GM12878 (cell line): ENCODE data around the gene SCLT1. TPM values are rescaled to one million over a fixed set of nuclear protein-coding genes. Genes with fewer than 3 reads are reported as not detected.

Source experiments
- ATAC-seq: fragments of 200-7000 bp; cut with Tn5 transposase; 3 replicates; pipeline ENCODE4 v1.9.1; 2020; ENCODE audit warnings: mild to moderate bottlenecking, moderate library complexity
- BruUV-seq: library from RNA; stranded (reverse); fragments of 400-500 nt; replicated peaks from 2 replicates; lab custom pipeline; 2021; lab: Mats Ljungman, UMichigan
- CTCF ChIA-PET: fragments of 300-600 bp; sonication (Branson Sonifier 250); formaldehyde crosslinking; extraction: SDS; loops from one replicate; lab custom pipeline; 2021; ENCODE audit warnings: inconsistent platforms; lab: Yijun Ruan, JAX
- POLR2A ChIA-PET: fragments of 350-600 bp; formaldehyde crosslinking; extraction: SDS; loops from one replicate; lab custom pipeline; 2021; ENCODE audit warnings: inconsistent platforms; lab: Charles Lee
- RAD21 ChIA-PET: fragments of 300-600 bp; sonication (Branson Sonifier 250); formaldehyde crosslinking; loops from one replicate; lab custom pipeline; 2023; ENCODE audit warnings: antibody characterized with exemption; ENCODE audit not compliant: unreplicated experiment; lab: Charles Lee
- SMC1A ChIA-PET: fragments of 300-600 bp; sonication (Branson Sonifier 250); formaldehyde crosslinking; loops from one replicate; lab custom pipeline; 2023; ENCODE audit not compliant: unreplicated experiment, uncharacterized antibody; lab: Charles Lee
- DNase-seq: peaks from one replicate; pipeline ENCODE4 v3.0.0-alpha.2; 2011; ENCODE audit warnings: low read depth, low spot score
- FAIRE-seq: peaks from 3 replicates; lab custom pipeline; 2011; peaks lifted over from hg19 to GRCh38; lab: Jason Lieb, UNC
- H2AFZ ChIP-seq: 2 replicates; pipeline ENCODE4 v1.6.0; 2011; ENCODE audit warnings: low read depth, low read length, control low read depth; ENCODE audit not compliant: control insufficient read depth
- H3K27ac ChIP-seq: 2 replicates; pipeline ENCODE4 v1.5.1; 2011; ENCODE audit warnings: control low read depth; ENCODE audit not compliant: control insufficient read depth, insufficient read depth
- H3K27me3 ChIP-seq, 2 experiments: replicated peaks in 1 of 2; 2 replicates each; pipeline versions ENCODE4 v1.6.0 to v1.6.1; 2011; ENCODE audit warnings: low read length in 1 of 2; ENCODE audit not compliant: control insufficient read depth in 2 of 2, insufficient read depth in 2 of 2
- H3K36me3 ChIP-seq, 2 experiments: 2 replicates each; pipeline ENCODE4 v1.5.1; 2011; ENCODE audit warnings: low read length in 1 of 2; ENCODE audit not compliant: control insufficient read depth in 2 of 2, insufficient read depth in 2 of 2
- H3K4me1 ChIP-seq: 2 replicates; pipeline ENCODE4 v1.6.1; 2011; ENCODE audit warnings: mild to moderate bottlenecking, low read length, moderate library complexity, mixed read lengths; ENCODE audit not compliant: control insufficient read depth, insufficient read depth
- H3K4me2 ChIP-seq: 2 replicates; pipeline ENCODE4 v1.6.0; 2011; ENCODE audit warnings: control low read depth; ENCODE audit not compliant: control insufficient read depth, insufficient read depth
- H3K4me3 ChIP-seq: fragments of 200-600 bp; sonication (generic); 2 replicates; pipeline ENCODE4 v1.5.1; 2016
- H3K79me2 ChIP-seq: 2 replicates; pipeline ENCODE4 v1.6.0; 2011; ENCODE audit warnings: low read length; ENCODE audit not compliant: control insufficient read depth, insufficient read depth
- H3K9ac ChIP-seq: 2 replicates; pipeline ENCODE4 v1.8.0; 2011; ENCODE audit warnings: low read length, control low read depth, mixed read lengths; ENCODE audit not compliant: control insufficient read depth, insufficient read depth
- H3K9me3 ChIP-seq: replicated peaks from 3 replicates; pipeline ENCODE4 v1.5.1; 2011; ENCODE audit warnings: mild to moderate bottlenecking, low read length; ENCODE audit not compliant: control insufficient read depth, insufficient read depth
- H4K20me1 ChIP-seq: 2 replicates; pipeline ENCODE4 v1.6.0; 2011; ENCODE audit not compliant: control insufficient read depth, insufficient read depth
- FOXM1 ChIP-seq: IDR thresholded peaks from 2 replicates; pipeline ENCODE4 v1.6.1; 2012; ENCODE audit warnings: low read depth, mild to moderate bottlenecking, inconsistent platforms, low read length, moderate library complexity
- HDAC6 ChIP-seq: fragments of 200-600 bp; sonication (generic); IDR thresholded peaks from one replicate; pipeline ENCODE4 v1.8.0; 2017; ENCODE audit warnings: antibody characterized with exemption; ENCODE audit not compliant: unreplicated experiment
- IKZF2 ChIP-seq, 2 experiments: fragments of 450-650 bp; IDR thresholded peaks; 2 replicates each; pipeline ENCODE4 v1.6.1; 2017; ENCODE audit warnings: mild to moderate bottlenecking in 2 of 2, moderate library complexity in 2 of 2
- KDM1A ChIP-seq: fragments of 200-600 bp; sonication (generic); IDR thresholded peaks from 2 replicates; pipeline ENCODE4 v1.6.1; 2016; ENCODE audit warnings: borderline replicate concordance
- MAX ChIP-seq: IDR thresholded peaks from 2 replicates; pipeline ENCODE4 v1.6.1; 2012; ENCODE audit warnings: low read depth, low read length, improper control_type of control experiment
- MTA2 ChIP-seq: fragments of 450-650 bp; IDR thresholded peaks from 2 replicates; pipeline ENCODE4 v1.6.1; 2016; ENCODE audit warnings: low read depth, mild to moderate bottlenecking, moderate library complexity
- MXI1 ChIP-seq: fragments of 150-350 bp; IDR thresholded peaks from 2 replicates; pipeline ENCODE4 v1.6.1; 2011; ENCODE audit warnings: low read depth, mild to moderate bottlenecking, inconsistent platforms, low read length, improper control_type of control experiment
- NBN ChIP-seq: fragments of 450-650 bp; IDR thresholded peaks from 2 replicates; pipeline ENCODE4 v1.6.1; 2016
- NR2C1 ChIP-seq: fragments of 450-650 bp; IDR thresholded peaks from 2 replicates; pipeline ENCODE4 v1.6.1; 2017; ENCODE audit warnings: antibody characterized with exemption, mild to moderate bottlenecking, moderate library complexity
- NR2C2 ChIP-seq: IDR thresholded peaks from 2 replicates; pipeline ENCODE4 v1.6.1; 2011; ENCODE audit warnings: borderline replicate concordance, low read depth; ENCODE audit not compliant: control insufficient read depth, insufficient read length
- NR2F1 ChIP-seq: fragments of 450-650 bp; conservative IDR thresholded peaks from 2 replicates; pipeline ENCODE4 v1.6.1; 2017; ENCODE audit warnings: mild to moderate bottlenecking
- SMC3 ChIP-seq: IDR thresholded peaks from 2 replicates; pipeline ENCODE4 v1.6.1; 2011; ENCODE audit warnings: low read length, improper control_type of control experiment, borderline replicate concordance
- SP1 ChIP-seq: IDR thresholded peaks from one replicate; pipeline ENCODE4 v1.6.1; 2011; ENCODE audit warnings: low read depth, low read length
- SUPT20H ChIP-seq: IDR thresholded peaks from 2 replicates; pipeline ENCODE4 v1.6.1; 2011; ENCODE audit warnings: low read depth, mild to moderate bottlenecking, low read length, moderate library complexity, borderline replicate concordance; ENCODE audit not compliant: control insufficient read depth
- ZNF384 ChIP-seq: IDR thresholded peaks from 2 replicates; pipeline ENCODE4 v1.6.1; 2012; ENCODE audit warnings: low read depth, mild to moderate bottlenecking, low read length, improper control_type of control experiment, borderline replicate concordance
- WGBS: methylation state at CpG from one replicate; pipeline ENCODE4 v1.1.6; 2016; ENCODE audit warnings: low lambda C conversion rate; ENCODE audit not compliant: insufficient replicate concordance, insufficient coverage; ENCODE audit errors: missing lambda C conversion rate; 5-methylcytosine and 5-hydroxymethylcytosine counted together
- in situ Hi-C: fragments of 300-500 bp; cut with MboI; formaldehyde crosslinking; loops from 9 replicates; pipeline ENCODE4 v1.14.3; 2018; ENCODE audit warnings: mixed read lengths
- intact Hi-C: fragments of 100-400 bp; cut with micrococcal nuclease; formaldehyde crosslinking; loops from one replicate; pipeline ENCODE4 v1.14.2; 2022; ENCODE audit not compliant: unreplicated experiment
- polyA plus RNA-seq, 11 experiments: library from polyadenylated mRNA; depleted of rRNA in 4 of 11; unstranded in 6 of 11; stranded (reverse) in 5 of 11; fragments of >200 nt; fragmentation: Nextera tagmentation in 4 of 11; fragmentation: Illumina TruSeq in 1 of 11; extraction: Ambion mirVana in 4 of 11; extraction: Trizol in 1 of 11; gene quantifications; 1 replicate in 1 of 11; 2 replicates in 10 of 11; pipeline versions ENCODE4 v1.2.1 to v1.2.3, GENCODE V29; 2011 to 2016; ENCODE audit warnings: inconsistent platforms in 2 of 11, missing spikeins in 2 of 11, low read depth in 1 of 11
- total RNA-seq, 4 experiments: library from RNA; depleted of rRNA in 3 of 4; stranded (reverse); fragments of >200 nt in 3 of 4; fragmentation: Illumina TruSeq in 1 of 4; extraction: Trizol in 1 of 4; gene quantifications; 2 replicates each; pipeline versions ENCODE4 v1.2.1 to v1.2.3, GENCODE V29; 2013 to 2021
- TF ChIP-seq, protein P1 (sequence below): fragments of 450-650 bp; IDR thresholded peaks from 2 replicates; pipeline ENCODE4 v1.6.1; 2017; ENCODE audit warnings: borderline replicate concordance

The SCLT1 gene
- total and polyA plus RNA-seq, 10 of the 15 experiments (the other 5 are each of a cell fraction or from before 2014, with no cell fraction given): 7.8 to 31.4 (median 19.6) TPM

GRCh38 chr4:129094347-129094746 is 1.0 kb upstream of the SCLT1 start:
- DNase-seq (no peak), FAIRE-seq (no peak), ATAC-seq (no peak)
- 100% methylated on average over 3 of the region's 3 CpGs for WGBS
- Histone ChIP-seq H3K36me3 (no peaks in the 10 kb centered on the region), H3K9me3 (no peaks in the 10 kb centered on the region), H3K9ac (no peak overlapping the region; the same call in 1 of the 2 replicates), H3K27me3 (no peaks in the 10 kb centered on the region), H4K20me1 (no peaks in the 10 kb centered on the region), H2AFZ (no peak overlapping the region), H3K4me2 (peak overlapping the region; percentile 68), H3K4me3 (peak overlapping the region; percentile 66), H3K27ac (no peak overlapping the region; the same call in 1 of the 2 replicates), H3K4me1 (peaks cover 3% of the 10 kb centered on the region; the same call in 1 of the 2 replicates), H3K79me2 (peaks cover 40% of the 10 kb centered on the region)
- no TSS peak for BruUV-seq
- ChIA-PET POLR2A (interaction anchor here (0.9 to 2.0 kb wide), 6 partner anchors 10 to 1129 kb away, joined by 3 to 17 read pairs (median 4); partner anchors contain the start of genes ABHD18 and MFSD8), CTCF (interaction anchor here (1.4 to 2.4 kb wide), 2 partner anchors 9 to 30 kb away, joined by 3 to 6 read pairs; no protein-coding TSS in a partner anchor), RAD21 (interaction anchor here (0.6 to 3.0 kb wide), 7 partner anchors 177 to 282 kb away, joined by 3 to 18 read pairs (median 6); no protein-coding TSS in a partner anchor), SMC1A (interaction anchor here (0.5 to 2.9 kb wide), 17 partner anchors 10 to 804 kb away, joined by 3 to 17 read pairs (median 3); no protein-coding TSS in a partner anchor)
- TF ChIP-seq MTA2: no peak
- TF ChIP-seq SP1: no peak
- TF ChIP-seq NR2F1: no peak
- TF ChIP-seq HDAC6: no peak
- TF ChIP-seq FOXM1: no peak
- TF ChIP-seq, protein P1, sequence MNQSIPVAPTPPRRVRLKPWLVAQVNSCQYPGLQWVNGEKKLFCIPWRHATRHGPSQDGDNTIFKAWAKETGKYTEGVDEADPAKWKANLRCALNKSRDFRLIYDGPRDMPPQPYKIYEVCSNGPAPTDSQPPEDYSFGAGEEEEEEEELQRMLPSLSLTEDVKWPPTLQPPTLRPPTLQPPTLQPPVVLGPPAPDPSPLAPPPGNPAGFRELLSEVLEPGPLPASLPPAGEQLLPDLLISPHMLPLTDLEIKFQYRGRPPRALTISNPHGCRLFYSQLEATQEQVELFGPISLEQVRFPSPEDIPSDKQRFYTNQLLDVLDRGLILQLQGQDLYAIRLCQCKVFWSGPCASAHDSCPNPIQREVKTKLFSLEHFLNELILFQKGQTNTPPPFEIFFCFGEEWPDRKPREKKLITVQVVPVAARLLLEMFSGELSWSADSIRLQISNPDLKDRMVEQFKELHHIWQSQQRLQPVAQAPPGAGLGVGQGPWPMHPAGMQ: no peak
- no peak for TF ChIP-seq SMC3
- TF ChIP-seq NBN: no peak
- no peak for TF ChIP-seq KDM1A
- TF ChIP-seq ZNF384: no peak
- no peak for TF ChIP-seq NR2C1
- no peak for TF ChIP-seq SUPT20H
- TF ChIP-seq NR2C2: no peak
- TF ChIP-seq MAX: no peak
- TF ChIP-seq MXI1: no peak
- TF ChIP-seq IKZF2 (IDR thresholded peaks at IDR 0.05): no peak
- intact Hi-C loops (loop anchor here (5.0 kb wide), 2 partner anchors 267 to 807 kb away; partner anchors contain the start of gene PGRMC2), in situ Hi-C loops (loop anchor here (10.0 kb wide), 1 partner anchor 280 kb away; no protein-coding TSS in a partner anchor)
